ENCODE results near the gene COL4A1. TPM values are rescaled to one million over a fixed set of nuclear protein-coding genes. Genes with fewer than 3 reads are reported as not detected.

Gene COL4A1
- total RNA-seq, 1 donor from 2014 or later: 756 TPM

- intact Hi-C loops (cut with DNase I): loop anchor here (5.0 kb wide), 1 partner anchor 34 kb away; no protein-coding TSS in a partner anchor
- H3K4me3 ChIP-seq: peak overlapping the region; percentile 2 to 84
- no peaks in the 10 kb centered on the region for H3K27me3 ChIP-seq
- H3K27ac ChIP-seq: peak overlapping the region in 1 of 2 donors; percentile 99
- TF ChIP-seq, protein P1, sequence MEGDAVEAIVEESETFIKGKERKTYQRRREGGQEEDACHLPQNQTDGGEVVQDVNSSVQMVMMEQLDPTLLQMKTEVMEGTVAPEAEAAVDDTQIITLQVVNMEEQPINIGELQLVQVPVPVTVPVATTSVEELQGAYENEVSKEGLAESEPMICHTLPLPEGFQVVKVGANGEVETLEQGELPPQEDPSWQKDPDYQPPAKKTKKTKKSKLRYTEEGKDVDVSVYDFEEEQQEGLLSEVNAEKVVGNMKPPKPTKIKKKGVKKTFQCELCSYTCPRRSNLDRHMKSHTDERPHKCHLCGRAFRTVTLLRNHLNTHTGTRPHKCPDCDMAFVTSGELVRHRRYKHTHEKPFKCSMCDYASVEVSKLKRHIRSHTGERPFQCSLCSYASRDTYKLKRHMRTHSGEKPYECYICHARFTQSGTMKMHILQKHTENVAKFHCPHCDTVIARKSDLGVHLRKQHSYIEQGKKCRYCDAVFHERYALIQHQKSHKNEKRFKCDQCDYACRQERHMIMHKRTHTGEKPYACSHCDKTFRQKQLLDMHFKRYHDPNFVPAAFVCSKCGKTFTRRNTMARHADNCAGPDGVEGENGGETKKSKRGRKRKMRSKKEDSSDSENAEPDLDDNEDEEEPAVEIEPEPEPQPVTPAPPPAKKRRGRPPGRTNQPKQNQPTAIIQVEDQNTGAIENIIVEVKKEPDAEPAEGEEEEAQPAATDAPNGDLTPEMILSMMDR (IDR thresholded peaks at IDR 0.05): no peak
- H3K36me3 ChIP-seq: no peaks in the 10 kb centered on the region
- no peaks in the 10 kb centered on the region for H3K9me3 ChIP-seq
- H3K4me1 ChIP-seq: peaks cover 20 to 57% of the 10 kb centered on the region in 2 donors
- DNase-seq (ENCODE audit: low spot score in 2 of 2): peak in 1 of 2 donors; percentile 61
Measured at GRCh38 chr13:110301083-110301482, 5.9 kb downstream of the COL4A1 start.

DNA sequence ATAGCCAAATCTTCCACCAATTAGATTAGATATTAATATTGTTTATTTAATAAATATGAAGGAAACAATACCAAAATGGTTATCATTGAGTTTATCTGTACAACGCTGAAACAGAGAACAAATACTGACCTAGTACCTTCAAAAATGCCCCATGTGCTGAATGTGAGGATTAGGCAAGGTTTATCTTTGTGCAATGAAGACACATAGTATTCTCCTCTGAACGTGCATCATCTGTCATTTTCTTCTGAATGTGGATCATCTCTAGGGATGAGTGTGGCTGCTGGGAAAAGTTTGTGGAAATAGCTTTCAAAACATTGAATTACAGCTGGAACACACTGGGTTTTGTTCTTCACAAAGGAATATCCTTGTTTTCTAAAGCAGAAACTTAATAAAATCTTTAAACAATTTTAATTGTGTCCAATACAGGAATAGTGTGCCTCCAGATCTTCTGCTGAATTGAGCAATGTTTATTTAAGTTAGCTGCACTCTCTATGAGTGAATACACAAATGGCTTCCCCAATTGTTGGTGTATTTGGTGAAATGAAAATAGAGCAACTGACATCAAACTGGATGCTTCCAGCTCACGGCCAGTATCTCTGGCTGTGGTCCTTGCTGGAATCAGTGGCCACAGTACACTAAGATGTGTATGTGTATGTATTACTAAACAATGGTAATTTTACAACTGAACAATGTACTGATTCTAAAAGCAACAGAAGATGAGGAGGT is 6.7 kb downstream of the COL4A1 start:
- Histone ChIP-seq H3K4me3 (peak overlapping the region in 1 of 2 donors; percentile 84), H3K36me3 (no peaks in the 10 kb centered on the region), H3K4me1 (peaks cover 24 to 57% of the 10 kb centered on the region in 2 donors), H3K27me3 (no peaks in the 10 kb centered on the region), H3K9me3 (no peaks in the 10 kb centered on the region), H3K27ac (peak overlapping the region; percentile 15 to 70)
- intact Hi-C loops (cut with DNase I): loop anchor here (5.0 kb wide), 1 partner anchor 33 kb away; no protein-coding TSS in a partner anchor
- TF ChIP-seq, protein P1 (IDR thresholded peaks at IDR 0.05): no peak
- DNase-seq (ENCODE audit: low spot score in 2 of 2): no peak

- intact Hi-C loops (cut with DNase I): no loop called here
- peak in 1 of 2 donors; percentile 27 for DNase-seq (ENCODE audit: low spot score in 2 of 2)
- H3K4me3 ChIP-seq: peak overlapping the region; percentile 31 to 57
- peaks cover 25 to 64% of the 10 kb centered on the region in 2 donors for H3K4me1 ChIP-seq
- no peaks in the 10 kb centered on the region for H3K27me3 ChIP-seq
- TF ChIP-seq, protein P1 (IDR thresholded peaks at IDR 0.05): no peak
- no peaks in the 10 kb centered on the region for H3K9me3 ChIP-seq
- no peaks in the 10 kb centered on the region for H3K36me3 ChIP-seq
- H3K27ac ChIP-seq: peak overlapping the region; percentile 65 to 70
Measured at GRCh38 chr13:110299283-110299840, 7.6 kb downstream of the COL4A1 start.

DNA sequence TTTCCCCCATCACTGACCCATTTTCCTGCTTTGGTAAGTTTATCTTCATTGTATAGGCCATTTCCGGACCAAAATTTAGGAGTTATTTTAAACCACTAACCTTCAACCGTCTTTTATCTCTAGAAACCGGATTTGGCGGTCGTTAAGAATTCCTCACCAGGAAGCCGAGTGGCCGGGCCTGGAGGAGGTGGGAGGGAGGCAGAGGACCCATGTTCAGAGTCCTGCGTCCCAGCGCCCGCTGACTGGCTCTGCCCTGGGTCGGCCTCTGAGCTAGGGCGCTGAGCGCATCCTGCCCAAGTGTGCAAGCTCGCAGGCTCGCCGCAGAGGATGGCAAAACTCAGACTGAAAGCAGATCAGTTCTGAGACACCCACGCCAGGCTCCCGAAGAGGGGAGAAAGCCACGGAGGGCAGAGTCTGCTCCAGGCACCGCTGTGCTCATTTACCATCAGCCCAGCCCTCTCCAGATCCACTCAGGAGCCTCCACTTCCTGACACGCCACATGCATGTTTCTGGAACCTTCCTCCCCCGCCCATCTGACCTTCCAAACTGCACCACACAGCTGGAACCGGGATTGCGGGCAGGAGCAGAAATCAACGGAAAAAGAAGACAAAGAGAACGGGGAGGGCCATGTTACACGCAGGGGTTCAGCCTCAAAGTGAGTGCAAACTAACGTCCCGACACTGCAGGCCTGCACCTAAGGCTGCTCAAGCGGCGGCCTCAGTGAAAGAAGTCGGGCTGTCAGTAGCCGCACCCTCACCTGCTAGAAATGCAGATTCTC is 8.3 kb downstream of the COL4A1 start:
- peak in 1 of 2 donors; percentile 75 for DNase-seq (ENCODE audit: low spot score in 2 of 2)
- TF ChIP-seq, protein P1 (IDR thresholded peaks at IDR 0.05): no peak
- H3K4me1 ChIP-seq: peaks cover 25 to 66% of the 10 kb centered on the region in 2 donors
- H3K27me3 ChIP-seq: no peaks in the 10 kb centered on the region
- peak overlapping the region; percentile 65 to 70 for H3K27ac ChIP-seq
- H3K36me3 ChIP-seq: no peaks in the 10 kb centered on the region
- H3K4me3 ChIP-seq: peak overlapping the region; percentile 31 to 57
- intact Hi-C loops (cut with DNase I): no loop called here
- H3K9me3 ChIP-seq: no peaks in the 10 kb centered on the region

GRCh38 chr13:110297766-110298504 is 9.0 kb downstream of the COL4A1 start:
- Histone ChIP-seq H3K9me3 (no peaks in the 10 kb centered on the region), H3K27me3 (no peaks in the 10 kb centered on the region), H3K36me3 (no peaks in the 10 kb centered on the region), H3K4me1 (peaks cover 24 to 62% of the 10 kb centered on the region in 2 donors), H3K4me3 (peak overlapping the region; percentile 31 to 57), H3K27ac (peak overlapping the region; percentile 65 to 70)
- DNase-seq (ENCODE audit: low spot score in 2 of 2): no peak
- TF ChIP-seq, protein P1 (IDR thresholded peaks at IDR 0.05): no peak
- intact Hi-C loops (cut with DNase I): no loop called here

Data from ascending aorta (tissue), 2 donors.